ENCODE measurements around the gene GATA2. TPM values are rescaled to one million over a fixed set of nuclear protein-coding genes. Genes with fewer than 3 reads are reported as not detected.

The GATA2 gene
- total and polyA plus RNA-seq, 4 donors, result 0.99 to 5.2 (median 4.4) TPM

DNA sequence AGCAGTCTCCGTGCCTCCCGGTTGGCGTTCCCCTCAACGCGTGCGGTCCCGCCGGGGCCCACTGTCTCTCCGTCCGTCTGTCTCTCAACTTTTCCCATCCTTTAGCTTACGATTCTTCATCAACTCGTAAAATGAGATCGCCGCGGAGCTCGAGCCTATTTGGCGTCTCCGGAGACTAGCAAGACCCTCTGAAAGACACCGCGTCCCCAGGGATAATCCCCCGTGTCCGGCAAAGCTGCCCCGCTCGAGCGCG is 3.4 kb downstream of the GATA2 start:
- Histone ChIP-seq H3K4me1 (ENCODE audit: control insufficient read depth, insufficient read depth, low read length) (peaks cover 59% of the 10 kb centered on the region), H3K9me3 (ENCODE audit: control insufficient read depth, insufficient read depth, low read length) (no peaks in the 10 kb centered on the region), H3K27me3 (ENCODE audit: control insufficient read depth, insufficient read depth, low read length) (peaks cover 100% of the 10 kb centered on the region), H3K27ac (ENCODE audit: low read depth, low read length) (no peak overlapping the region), H3K36me3 (ENCODE audit: control insufficient read depth, insufficient read depth, low read length) (no peaks in the 10 kb centered on the region), H3K4me3 (ENCODE audit: low read depth, low read length) (peak overlapping the region; percentile 27)
- DNase-seq (ENCODE audit: low read depth in 4 of 6, low spot score in 6 of 6), result no peak
- under 1% methylated on average over 26 of the region's 26 CpGs for WGBS (ENCODE audit: insufficient coverage)

GRCh38 chr3:128488991-128489673 is 3.9 kb downstream of the GATA2 start:
- DNase-seq (ENCODE audit: low read depth in 4 of 6, low spot score in 6 of 6), result no peak
- Histone ChIP-seq H3K36me3 (ENCODE audit: control insufficient read depth, insufficient read depth, low read length) (no peaks in the 10 kb centered on the region), H3K9me3 (ENCODE audit: control insufficient read depth, insufficient read depth, low read length) (no peaks in the 10 kb centered on the region), H3K27ac (ENCODE audit: low read depth, low read length) (no peak overlapping the region), H3K27me3 (ENCODE audit: control insufficient read depth, insufficient read depth, low read length) (peaks cover 100% of the 10 kb centered on the region), H3K4me1 (ENCODE audit: control insufficient read depth, insufficient read depth, low read length) (peaks cover 59% of the 10 kb centered on the region), H3K4me3 (ENCODE audit: low read depth, low read length) (peak overlapping the region; percentile 12)
- under 1% methylated on average over 71 of the region's 71 CpGs for WGBS (ENCODE audit: insufficient coverage)

GRCh38 chr3:128488636-128488990 is 4.4 kb downstream of the GATA2 start:
- DNase-seq (ENCODE audit: low read depth in 4 of 6, low spot score in 6 of 6), result no peak
- H3K9me3 ChIP-seq (ENCODE audit: control insufficient read depth, insufficient read depth, low read length), result no peaks in the 10 kb centered on the region
- H3K27ac ChIP-seq (ENCODE audit: low read depth, low read length), result peak overlapping the region; percentile 3
- peaks cover 64% of the 10 kb centered on the region for H3K4me1 ChIP-seq (ENCODE audit: control insufficient read depth, insufficient read depth, low read length)
- no peaks in the 10 kb centered on the region for H3K36me3 ChIP-seq (ENCODE audit: control insufficient read depth, insufficient read depth, low read length)
- peaks cover 100% of the 10 kb centered on the region for H3K27me3 ChIP-seq (ENCODE audit: control insufficient read depth, insufficient read depth, low read length)
- no peak overlapping the region for H3K4me3 ChIP-seq (ENCODE audit: low read depth, low read length)
- WGBS (ENCODE audit: insufficient coverage), result 0% methylated on average over 15 of the region's 21 CpGs

DNA sequence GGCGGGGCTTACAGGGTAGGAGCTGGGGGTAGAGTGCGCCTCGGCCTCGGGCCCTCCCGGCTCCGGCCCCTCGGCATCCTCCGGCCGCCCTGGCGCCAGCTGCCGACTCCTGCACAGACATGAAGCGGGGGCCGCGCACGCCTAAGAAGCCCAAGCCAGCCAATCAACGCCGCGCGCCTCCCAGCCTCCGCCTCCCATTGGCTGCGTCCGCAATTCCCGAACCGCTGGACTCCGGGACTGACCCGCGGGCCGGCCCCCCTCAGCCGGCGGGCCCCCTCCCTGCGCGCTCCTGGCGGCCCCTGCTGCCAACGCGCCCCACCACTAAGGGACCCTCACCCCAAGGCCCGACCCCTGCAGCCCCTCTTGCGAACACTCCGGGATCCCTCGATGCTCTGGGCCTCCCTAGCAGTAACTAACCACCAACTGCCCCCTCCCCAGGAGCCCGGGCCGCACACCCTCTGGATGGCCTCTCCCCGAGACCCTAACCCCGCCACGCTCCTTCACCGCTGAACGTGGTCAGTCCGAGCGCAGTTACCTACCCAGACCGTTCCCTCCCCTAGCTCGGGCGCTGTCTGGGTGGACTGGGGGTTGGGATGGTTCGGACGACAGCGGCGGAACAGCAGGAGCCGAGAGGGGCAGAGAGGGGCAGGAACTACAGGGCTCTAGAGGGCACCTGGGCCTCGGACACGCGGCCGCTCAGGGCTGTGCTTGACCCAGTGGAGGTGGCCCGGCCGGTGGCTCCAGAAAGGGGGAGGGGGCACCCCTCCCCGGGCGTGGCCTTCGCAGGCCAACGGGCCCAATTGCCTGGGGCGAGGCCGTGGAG is 5.0 kb downstream of the GATA2 start:
- Histone ChIP-seq H3K4me1 (ENCODE audit: control insufficient read depth, insufficient read depth, low read length) (peaks cover 66% of the 10 kb centered on the region), H3K4me3 (ENCODE audit: low read depth, low read length) (peak overlapping the region; percentile 29), H3K9me3 (ENCODE audit: control insufficient read depth, insufficient read depth, low read length) (no peaks in the 10 kb centered on the region), H3K27ac (ENCODE audit: low read depth, low read length) (peak overlapping the region; percentile 3), H3K27me3 (ENCODE audit: control insufficient read depth, insufficient read depth, low read length) (peaks cover 100% of the 10 kb centered on the region), H3K36me3 (ENCODE audit: control insufficient read depth, insufficient read depth, low read length) (no peaks in the 10 kb centered on the region)
- under 1% methylated on average over 64 of the region's 68 CpGs for WGBS (ENCODE audit: insufficient coverage)
- DNase-seq (ENCODE audit: low read depth in 4 of 6, low spot score in 6 of 6), result peak in 3 of 6 donors; percentile 53 to 88 (median 83)

DNA sequence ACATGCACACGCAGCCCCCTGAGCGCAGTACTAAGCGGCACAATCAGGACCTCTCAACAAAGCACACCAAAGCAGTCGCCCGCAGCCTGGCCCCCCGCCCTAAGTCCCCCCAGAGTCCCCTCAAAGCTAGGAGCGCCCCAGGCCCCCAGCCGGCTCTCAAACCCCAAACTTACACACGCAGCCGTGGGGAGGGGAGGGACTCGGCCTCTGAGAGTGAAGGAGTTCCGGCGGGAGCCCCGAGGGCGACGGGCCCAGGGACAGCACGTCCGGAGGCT is 5.5 kb downstream of the GATA2 start:
- no peak overlapping the region for H3K27ac ChIP-seq (ENCODE audit: low read depth, low read length)
- peaks cover 65% of the 10 kb centered on the region for H3K4me1 ChIP-seq (ENCODE audit: control insufficient read depth, insufficient read depth, low read length)
- no peaks in the 10 kb centered on the region for H3K9me3 ChIP-seq (ENCODE audit: control insufficient read depth, insufficient read depth, low read length)

GRCh38 chr3:128486681-128487537 is 6.1 kb downstream of the GATA2 start:
- Histone ChIP-seq H3K27ac (ENCODE audit: low read depth, low read length) (no peak overlapping the region), H3K27me3 (ENCODE audit: control insufficient read depth, insufficient read depth, low read length) (peaks cover 100% of the 10 kb centered on the region), H3K9me3 (ENCODE audit: control insufficient read depth, insufficient read depth, low read length) (no peaks in the 10 kb centered on the region), H3K4me1 (ENCODE audit: control insufficient read depth, insufficient read depth, low read length) (peaks cover 64% of the 10 kb centered on the region), H3K4me3 (ENCODE audit: low read depth, low read length) (peak overlapping the region; percentile 26), H3K36me3 (ENCODE audit: control insufficient read depth, insufficient read depth, low read length) (no peaks in the 10 kb centered on the region)
- DNase-seq (ENCODE audit: low read depth in 4 of 6, low spot score in 6 of 6), result peak in 2 of 6 donors; percentile 28 to 55
- under 1% methylated on average over 74 of the region's 75 CpGs for WGBS (ENCODE audit: insufficient coverage)

More for the DNA sequence above, 5.5 kb downstream of the GATA2 start:
- WGBS (ENCODE audit: insufficient coverage), result 0% methylated on average over 13 of the region's 18 CpGs
- Histone ChIP-seq H3K36me3 (ENCODE audit: control insufficient read depth, insufficient read depth, low read length) (no peaks in the 10 kb centered on the region), H3K27me3 (ENCODE audit: control insufficient read depth, insufficient read depth, low read length) (peaks cover 100% of the 10 kb centered on the region), H3K4me3 (ENCODE audit: low read depth, low read length) (peak overlapping the region; percentile 26)
- no peak for DNase-seq (ENCODE audit: low read depth in 4 of 6, low spot score in 6 of 6)

- 2% methylated on average over 12 of the region's 14 CpGs for WGBS (ENCODE audit: insufficient coverage)
- Histone ChIP-seq H3K27ac (ENCODE audit: low read depth, low read length) (no peak overlapping the region), H3K4me1 (ENCODE audit: control insufficient read depth, insufficient read depth, low read length) (peaks cover 64% of the 10 kb centered on the region), H3K4me3 (ENCODE audit: low read depth, low read length) (no peak overlapping the region), H3K27me3 (ENCODE audit: control insufficient read depth, insufficient read depth, low read length) (peaks cover 100% of the 10 kb centered on the region), H3K36me3 (ENCODE audit: control insufficient read depth, insufficient read depth, low read length) (no peaks in the 10 kb centered on the region), H3K9me3 (ENCODE audit: control insufficient read depth, insufficient read depth, low read length) (no peaks in the 10 kb centered on the region)
- no peak for DNase-seq (ENCODE audit: low read depth in 4 of 6, low spot score in 6 of 6)
Observed at GRCh38 chr3:128486205-128486628, 6.8 kb downstream of the GATA2 start.

GRCh38 chr3:128485282-128486204 is 7.5 kb downstream of the GATA2 start:
- H3K27me3 ChIP-seq (ENCODE audit: control insufficient read depth, insufficient read depth, low read length), result peaks cover 100% of the 10 kb centered on the region
- no peaks in the 10 kb centered on the region for H3K36me3 ChIP-seq (ENCODE audit: control insufficient read depth, insufficient read depth, low read length)
- peaks cover 64% of the 10 kb centered on the region for H3K4me1 ChIP-seq (ENCODE audit: control insufficient read depth, insufficient read depth, low read length)
- no peaks in the 10 kb centered on the region for H3K9me3 ChIP-seq (ENCODE audit: control insufficient read depth, insufficient read depth, low read length)
- H3K4me3 ChIP-seq (ENCODE audit: low read depth, low read length), result no peak overlapping the region
- 14% methylated on average over 22 of the region's 29 CpGs for WGBS (ENCODE audit: insufficient coverage)
- no peak overlapping the region for H3K27ac ChIP-seq (ENCODE audit: low read depth, low read length)
- DNase-seq (ENCODE audit: low read depth in 4 of 6, low spot score in 6 of 6), result no peak

All from spinal cord (tissue), 10 donors.